ENCODE results near the gene PRKCA.

The PRKCA gene

DNA sequence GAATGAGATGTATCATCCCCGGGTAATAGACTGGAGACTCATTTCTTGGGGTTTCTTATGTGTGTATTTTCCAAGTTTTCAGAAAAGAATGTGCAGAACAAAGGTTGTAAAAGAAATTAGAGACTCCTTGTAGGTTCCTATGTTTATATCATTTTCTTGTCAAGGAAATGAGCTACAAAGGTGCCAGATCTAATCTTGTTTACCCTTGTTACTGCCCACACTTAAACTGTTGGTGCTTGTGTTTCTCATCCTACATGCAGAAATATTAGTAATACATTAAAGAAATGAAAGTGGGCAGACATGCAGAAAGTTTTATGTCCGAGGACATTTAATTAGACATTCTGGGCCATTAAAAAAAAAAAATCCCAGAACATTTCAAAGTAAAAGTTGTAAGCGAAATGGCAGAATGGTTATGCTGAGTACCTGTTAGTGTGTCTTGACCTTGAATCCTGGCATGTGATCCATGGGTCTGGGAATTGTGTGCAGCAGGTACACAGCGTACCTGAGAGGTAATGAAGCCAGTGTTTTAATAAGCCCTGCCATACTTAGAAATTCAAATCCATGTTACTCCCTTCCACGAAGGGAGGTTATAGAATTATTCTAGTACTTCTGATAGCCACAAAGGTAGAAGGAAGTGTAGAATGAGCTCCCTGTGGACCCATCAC, 469.9 kb downstream of the PRKCA start:
- no peak for DNase-seq (ENCODE audit: low read depth in 3 of 3)

DNA sequence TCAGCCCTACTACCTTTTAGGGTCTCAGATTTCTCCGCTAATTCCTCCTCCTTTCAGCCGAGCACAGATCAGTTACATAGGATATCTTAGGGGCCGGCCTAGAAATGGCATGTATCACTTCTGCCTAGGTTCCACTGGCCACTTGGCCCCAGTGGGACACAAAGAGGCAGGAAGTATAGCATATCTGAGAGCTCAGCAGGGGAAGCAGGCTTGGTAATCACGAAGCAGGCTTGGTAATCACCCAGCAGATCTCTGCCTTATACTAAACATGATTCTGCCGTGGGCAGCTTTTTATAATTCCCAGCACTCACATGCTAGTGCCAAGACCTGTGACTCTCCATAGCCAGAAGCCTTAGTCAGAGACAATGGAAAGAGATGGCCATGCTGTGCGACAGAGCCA, 472.9 kb downstream of the PRKCA start:
- no peak for DNase-seq (ENCODE audit: low read depth in 3 of 3)

DNA sequence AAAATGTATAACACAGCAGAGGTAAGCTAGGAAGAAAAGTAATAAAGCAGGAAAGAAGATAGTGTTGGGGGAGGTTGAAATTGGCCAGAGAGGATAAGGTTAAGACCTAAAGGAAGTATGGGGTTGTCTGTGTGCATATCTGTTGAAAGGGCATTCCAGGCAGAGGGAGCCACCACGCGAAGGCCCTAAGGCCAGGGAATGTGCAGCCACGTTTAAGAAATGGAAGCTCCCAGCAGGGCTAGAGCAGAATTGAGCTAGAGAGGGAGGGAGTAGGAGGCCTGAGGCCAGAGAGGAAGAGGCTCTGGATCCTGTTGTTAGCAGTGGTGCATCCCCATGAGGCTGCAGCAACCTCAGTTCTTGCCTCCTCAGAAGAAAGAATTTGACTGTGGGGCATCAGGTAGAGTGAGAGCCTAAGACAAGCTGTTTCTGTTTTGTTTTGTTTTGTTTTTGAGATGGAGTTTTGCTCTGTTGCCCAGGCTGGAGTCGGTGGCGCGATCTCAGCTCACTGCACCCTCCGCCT, 473.5 kb downstream of the PRKCA start:
- no peak for DNase-seq (ENCODE audit: low read depth in 3 of 3)

DNA sequence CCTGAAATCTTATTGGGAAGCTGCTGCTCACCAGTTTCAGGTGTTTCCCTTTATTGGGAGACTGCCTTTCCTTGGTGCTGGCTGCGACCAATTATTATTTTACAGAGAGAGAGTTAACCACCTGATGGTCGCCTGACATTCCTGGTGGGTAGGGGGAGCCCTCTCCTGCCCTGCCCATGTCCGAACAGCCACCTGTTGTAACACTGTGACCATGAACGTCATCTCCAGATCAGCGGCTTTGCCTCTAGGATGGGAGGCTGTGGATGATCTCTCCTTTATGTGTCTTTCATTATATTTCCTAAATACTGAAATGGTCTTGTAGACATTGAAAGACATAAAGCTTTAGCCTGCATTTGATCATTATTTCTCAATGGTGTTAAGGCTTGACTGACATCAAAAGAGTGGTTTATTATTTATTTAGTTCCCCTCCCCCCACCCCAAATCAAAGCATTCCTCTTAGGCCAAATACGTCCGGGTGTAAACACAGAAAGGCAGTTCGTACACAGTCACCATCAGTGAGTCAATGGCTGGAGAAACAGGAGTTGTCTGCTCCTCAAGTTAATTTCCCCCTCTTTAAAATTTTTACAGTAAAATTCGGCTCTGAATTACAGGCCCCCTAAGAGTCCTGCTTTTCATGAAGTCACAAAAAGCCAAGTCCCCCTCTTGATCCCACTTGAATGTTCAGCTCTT, 474.7 kb downstream of the PRKCA start:
- DNase-seq (ENCODE audit: low read depth in 3 of 3): no peak

DNA sequence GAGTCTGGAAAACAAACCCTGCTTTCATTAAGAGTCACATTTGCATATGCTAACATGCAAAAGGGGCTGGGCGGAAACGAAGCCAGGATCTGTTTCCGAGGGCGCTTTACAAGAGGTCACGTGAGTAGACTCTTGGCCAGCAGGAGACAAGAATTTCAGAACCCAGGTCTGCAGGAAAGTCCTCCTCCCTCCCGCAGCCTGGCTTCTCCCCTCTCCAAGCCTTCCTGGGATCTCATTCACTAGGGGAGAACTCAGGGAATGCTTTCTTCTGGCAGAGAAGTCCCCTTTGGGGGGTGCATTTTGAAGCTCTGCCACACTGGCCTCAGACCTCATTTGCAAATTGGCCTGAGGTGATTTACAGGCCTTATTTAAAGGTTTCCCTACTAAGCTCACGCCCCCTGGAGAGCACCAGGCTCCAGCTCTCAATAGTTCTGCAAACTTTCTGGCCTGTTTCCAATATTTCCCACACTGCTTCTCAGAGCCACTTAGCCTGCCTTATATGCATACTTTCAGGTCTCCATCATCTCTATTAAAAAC, 475.3 kb downstream of the PRKCA start:
- no peak for DNase-seq (ENCODE audit: low read depth in 3 of 3)

DNA sequence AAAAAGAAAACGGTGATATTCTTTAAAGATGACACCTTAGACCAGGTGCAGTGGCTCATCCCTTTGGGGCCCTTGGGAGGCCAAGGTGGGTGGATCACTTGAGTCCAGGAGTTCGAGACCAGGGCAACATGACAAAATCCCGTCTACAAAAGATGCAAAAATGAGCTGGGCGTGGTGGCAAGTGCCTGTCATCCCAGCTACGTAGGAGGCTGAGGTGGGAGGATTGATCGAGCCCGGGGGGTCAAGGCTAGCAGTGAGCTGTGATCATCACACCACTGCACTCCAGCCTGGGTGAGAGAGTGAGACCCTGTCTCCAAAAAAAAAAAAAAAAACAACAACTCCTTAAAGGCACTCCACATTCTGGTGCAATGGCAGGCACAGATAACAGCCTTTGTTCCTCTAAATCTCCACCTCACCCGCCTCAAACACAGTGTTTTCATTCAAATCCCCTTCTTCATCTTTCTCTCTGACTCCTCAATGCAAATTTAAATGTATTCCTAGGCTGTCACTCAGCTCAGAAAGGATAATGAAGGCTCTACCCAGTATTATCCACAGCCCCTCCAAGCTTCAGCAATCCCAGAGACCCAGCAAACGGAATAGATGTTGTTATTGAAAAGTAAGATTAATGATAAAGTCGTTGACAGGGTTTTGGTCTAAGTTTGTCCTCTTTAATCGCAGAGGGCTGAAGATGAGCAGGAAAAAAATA, 476.3 kb downstream of the PRKCA start:
- DNase-seq (ENCODE audit: low read depth in 3 of 3): no peak

DNA sequence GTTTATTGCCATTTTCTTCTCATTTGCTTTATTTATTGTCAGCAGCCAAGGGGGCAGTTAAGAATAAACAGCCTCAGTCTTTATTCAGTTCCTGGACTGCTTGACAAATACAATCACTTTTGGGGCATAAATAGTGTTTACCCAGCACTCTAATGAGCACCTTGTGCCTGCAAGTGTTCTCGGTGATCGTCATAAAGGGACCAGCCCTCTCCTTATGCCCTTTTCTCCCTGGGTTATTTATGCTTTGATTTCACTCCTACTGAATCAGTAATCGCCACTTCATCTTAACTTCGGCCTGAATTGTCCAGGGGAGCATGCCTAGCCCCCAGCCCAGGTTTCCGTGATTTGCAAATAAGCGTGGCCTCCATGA, 476.8 kb downstream of the PRKCA start:
- no peak for DNase-seq (ENCODE audit: low read depth in 3 of 3)

DNA sequence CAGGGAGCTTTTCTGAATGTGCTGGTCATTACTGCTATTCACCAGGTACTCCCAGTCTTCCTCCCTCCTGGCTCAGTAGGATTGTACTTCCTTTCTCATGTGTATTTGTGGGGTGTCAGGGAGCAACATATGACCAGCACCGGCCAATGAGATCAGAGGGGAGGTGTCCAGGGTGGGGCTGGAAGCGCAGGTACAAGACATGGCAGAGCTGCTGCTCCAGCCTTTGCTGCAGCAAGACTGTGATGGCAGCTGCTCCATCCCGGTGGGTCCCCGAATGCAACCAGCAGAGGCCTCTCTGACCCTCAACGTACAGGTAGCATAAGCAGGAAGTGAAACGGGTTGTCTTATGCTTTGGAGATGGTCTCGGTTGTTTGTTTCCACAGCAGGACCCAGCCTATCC, 478.7 kb downstream of the PRKCA start:
- DNase-seq (ENCODE audit: low read depth in 3 of 3): no peak

DNA sequence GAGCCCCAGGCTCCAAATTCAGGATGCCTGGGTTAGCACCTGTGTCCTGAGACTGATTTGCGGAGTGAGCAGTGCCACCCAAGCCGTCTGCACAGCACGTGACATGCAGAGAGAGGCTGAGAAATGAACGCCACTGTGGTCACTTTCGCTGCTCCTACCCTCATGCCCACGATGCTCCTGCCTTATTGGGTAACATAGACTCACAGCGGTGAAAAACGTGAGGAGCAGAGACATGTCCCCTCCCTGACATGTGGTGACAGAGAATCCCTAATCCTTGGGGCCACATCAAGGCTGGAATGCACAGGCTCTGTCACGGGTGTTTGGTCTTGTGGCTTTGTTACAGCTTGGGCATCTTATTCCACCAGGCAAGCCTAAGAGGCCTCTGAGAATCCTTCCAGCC, 480.4 kb downstream of the PRKCA start:
- DNase-seq (ENCODE audit: low read depth in 3 of 3): no peak

DNA sequence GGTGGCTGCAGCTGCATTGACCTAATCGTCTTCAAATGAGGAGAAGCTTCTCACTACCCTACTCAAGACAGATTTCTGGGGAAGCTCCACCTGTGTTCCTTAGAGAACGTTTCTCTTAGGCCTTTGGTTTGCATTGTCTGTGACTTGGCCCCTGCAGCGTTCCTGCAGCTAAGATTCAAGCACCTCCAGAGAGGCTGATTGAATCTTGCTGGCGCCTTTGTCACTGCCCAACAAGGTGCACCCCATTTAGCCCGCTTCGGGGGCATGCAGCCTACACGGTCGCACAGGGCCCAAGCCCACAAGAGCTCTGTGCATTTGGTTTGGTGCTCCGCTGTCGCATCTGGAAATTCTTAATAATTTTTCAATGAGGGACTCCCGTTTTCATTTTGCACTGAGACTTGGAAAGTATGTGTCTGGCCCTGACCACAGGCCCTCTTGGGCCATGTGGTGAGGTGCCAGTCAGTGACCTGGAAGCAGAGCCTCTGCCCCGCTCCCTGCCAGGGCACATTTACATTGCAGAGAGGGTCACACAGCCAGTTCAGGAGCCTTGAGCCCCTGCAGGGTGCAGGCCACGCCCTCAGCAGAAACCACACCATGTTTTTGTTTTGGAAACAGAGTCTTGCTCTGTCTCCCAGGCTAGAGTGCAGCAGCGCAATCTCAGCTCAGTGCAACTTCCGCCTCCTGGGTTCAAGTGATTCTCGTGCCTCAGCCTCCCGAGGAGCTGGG, 481.4 kb downstream of the PRKCA start:
- DNase-seq (ENCODE audit: low read depth in 3 of 3): no peak

DNA sequence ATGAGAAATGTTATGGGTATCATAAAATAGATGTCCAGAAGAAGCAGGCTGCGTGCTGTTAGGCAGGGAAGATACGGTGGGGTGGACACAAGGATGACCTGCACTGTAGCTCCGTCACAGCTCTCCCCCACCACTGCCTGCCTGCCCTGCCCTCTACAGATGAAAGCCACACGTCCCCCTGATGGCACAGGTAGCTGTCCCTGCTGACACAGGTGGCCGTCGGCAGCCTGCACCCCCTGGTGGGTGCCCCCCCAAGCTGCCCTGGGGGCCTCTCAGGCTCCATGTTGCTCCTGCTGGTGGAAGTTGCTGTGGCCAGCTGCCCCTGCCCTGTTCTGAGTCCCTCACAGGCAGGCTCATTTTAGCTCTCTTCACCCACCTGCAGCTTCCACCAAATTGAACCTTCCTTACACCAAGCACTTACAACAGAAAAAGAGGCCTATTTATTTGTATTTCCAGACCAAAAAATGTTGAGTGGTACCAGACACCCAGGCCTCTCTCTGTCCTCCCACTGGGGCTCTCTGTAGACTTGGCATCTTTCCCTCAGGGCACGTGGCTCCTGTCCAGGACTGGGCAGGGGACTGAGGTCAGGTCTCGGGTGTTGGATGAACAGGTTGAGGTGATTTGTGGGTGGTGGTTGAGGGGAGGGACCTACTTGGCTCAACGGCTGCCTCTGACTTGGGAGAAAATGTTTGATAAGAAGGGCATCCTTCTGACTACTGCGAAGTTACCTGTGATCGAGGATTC, 482.4 kb downstream of the PRKCA start:
- no peak for DNase-seq (ENCODE audit: low read depth in 3 of 3)

DNA sequence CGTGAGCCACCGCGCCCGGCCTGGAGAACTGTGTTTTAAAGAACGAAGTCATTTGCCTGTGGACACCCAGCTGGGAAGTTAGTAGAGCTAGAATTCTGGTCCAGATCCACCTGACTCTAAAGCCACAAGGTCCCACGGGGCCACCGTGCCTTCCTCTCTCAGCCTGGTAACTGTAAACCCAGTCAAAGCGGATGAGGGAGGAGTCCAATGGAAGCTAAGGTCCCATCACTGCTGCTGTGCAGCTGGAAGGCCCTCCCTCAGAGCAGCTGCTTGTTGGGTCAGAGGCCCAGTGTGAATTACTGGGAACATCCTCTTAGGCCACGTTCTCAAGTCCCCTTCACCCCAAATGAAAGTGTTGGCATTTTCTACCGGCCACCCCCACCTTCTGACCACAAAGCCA, 483.7 kb downstream of the PRKCA start:
- no peak for DNase-seq (ENCODE audit: low read depth in 3 of 3)

DNA sequence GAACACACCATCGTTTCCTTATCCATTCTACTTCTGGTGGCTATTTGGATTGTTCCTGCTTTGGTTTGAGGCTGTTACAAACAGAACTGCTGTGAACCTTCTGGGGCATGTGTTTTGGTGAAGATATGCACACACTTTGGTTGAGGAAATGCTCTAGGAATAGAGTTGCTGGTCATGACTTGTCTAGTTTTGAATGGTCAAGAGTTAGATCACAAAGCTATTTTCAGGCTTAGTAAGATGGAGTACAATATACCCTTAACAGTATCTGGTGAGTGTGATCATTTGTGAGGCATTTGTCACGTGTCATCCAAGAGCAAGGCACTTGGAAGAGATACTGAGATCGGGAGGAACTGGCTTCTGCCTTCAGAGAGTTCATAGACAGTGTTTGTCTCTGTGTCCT, 485.5 kb downstream of the PRKCA start:
- no peak for DNase-seq (ENCODE audit: low read depth in 3 of 3)

DNA sequence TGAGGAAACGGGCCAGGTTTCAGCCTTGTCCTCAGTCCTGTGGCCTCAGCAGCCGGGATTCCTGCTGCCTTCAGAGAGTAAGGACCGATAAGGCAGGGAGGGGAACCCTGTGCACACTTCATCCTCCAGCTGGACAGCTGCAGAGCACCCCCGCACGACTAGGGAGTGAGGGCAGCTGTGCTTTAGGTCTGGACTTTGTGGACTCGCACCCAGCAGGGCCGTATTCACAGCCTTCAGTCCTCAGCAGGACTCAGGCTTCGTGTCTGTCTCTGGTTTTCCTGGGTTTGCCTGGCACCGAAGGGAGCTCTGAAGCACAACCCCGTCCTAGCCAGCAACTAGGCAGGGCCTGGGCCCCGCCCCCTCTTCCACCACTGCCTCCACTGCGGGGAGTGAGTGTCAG, 486.7 kb downstream of the PRKCA start:
- no peak for DNase-seq (ENCODE audit: low read depth in 3 of 3)

DNA sequence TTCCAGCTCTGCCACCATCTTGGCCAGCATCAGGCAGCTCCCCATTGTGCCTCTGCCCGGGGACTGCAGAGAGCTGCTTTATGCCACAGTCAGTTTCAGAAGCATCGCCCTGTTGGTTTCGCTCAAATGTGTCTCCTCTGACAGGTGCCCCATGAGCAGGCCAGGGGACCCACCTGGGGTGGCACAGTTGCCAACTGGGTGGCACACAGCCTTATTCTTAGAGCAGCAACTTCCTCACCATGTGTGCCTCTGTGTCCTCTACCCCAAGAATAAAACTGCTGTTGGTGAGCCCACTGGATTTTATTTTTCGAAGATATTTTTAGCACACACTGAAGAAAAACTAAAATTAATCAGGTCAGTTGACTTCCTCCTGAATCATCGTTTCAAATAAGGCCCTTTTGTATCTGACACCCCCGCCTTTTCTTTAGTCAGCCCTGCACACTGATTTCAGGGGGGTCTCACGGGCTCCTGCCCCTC, 487.6 kb downstream of the PRKCA start:
- DNase-seq (ENCODE audit: low read depth in 3 of 3): no peak

DNA sequence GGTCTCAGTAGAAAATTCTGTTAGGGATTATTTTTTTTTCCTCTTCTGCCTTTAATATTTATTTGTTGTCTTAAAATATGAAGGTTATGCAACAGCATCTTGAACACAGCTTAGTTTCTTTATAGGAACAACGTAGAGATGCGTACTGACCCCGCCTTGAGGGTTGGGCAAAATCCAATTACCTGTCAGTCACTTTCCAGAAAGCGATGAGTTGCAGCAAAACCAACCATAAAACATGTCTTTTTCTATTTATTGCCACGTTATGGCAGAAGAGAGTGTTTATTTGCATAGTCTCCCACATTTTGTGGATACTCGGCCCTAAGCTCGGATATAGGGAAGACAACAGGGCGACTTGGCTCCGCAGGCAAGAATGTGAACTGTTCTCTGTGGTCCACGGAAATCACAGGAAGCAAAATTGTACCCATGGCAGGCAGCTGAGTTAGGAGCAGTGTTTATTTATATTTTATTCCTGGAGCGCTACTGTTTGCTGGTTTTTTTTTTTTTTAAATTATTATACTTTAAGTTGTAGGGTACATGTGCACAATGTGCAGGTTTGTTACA, 488.2 kb downstream of the PRKCA start:
- DNase-seq (ENCODE audit: low read depth in 3 of 3): no peak

DNA sequence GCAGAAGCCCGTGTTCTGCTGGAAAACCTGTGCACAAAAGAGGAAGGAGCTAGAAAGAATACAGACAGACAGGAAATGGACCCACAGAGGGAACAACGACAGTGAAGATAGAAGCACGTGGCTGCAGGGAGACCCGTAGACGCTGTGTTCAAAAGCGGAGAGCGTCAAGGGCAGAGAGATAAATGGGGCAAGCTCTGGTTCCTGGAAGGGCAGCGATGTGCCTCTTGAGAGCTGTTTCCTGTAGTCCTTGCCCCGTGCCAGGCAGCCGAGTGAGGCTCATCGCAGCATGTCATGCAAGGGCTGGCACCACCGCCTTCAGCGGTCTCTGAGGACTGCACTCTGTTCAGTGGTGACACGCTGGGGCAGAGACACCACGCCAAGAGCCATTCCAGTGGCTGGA, 488.9 kb downstream of the PRKCA start:
- no peak for DNase-seq (ENCODE audit: low read depth in 3 of 3)

DNA sequence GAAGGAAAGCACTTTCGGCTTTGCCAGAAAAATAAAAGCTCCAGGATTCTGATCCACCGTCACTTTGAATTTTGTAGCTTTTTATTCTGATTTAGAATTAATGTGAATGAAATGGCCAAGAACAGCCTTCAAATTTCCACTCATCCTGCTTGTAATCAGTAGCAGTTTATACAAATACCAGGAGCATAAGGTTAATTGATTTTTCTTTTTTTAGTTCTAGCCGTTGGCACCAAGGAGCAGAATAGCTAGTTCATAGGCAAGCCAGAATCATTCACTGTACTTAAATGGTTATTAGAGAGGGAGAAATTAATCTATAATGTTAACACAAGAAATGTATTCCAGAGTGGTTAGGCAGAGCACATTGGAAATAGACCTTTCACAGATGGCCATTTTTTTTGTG, 491.4 kb downstream of the PRKCA start:
- DNase-seq (ENCODE audit: low read depth in 3 of 3): no peak

DNA sequence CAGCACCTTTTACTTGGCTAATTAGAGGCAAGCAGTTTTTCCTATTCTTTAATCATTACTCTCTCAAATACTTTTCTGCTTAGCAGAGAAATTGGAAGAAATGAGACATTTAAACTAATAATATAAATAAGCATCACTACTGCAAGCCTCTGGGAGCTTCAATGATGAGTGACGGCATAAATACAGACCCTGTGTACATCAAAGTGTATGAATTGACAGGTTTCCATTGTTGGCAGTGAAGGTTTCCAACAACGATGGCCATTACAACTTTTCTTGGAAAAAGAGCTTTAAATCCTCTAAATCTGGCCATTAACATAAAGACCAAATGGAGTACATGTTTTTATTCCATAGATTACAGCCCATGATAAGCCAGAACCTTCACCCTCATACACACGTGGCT, 493.1 kb downstream of the PRKCA start:
- DNase-seq (ENCODE audit: low read depth in 3 of 3): no peak

DNA sequence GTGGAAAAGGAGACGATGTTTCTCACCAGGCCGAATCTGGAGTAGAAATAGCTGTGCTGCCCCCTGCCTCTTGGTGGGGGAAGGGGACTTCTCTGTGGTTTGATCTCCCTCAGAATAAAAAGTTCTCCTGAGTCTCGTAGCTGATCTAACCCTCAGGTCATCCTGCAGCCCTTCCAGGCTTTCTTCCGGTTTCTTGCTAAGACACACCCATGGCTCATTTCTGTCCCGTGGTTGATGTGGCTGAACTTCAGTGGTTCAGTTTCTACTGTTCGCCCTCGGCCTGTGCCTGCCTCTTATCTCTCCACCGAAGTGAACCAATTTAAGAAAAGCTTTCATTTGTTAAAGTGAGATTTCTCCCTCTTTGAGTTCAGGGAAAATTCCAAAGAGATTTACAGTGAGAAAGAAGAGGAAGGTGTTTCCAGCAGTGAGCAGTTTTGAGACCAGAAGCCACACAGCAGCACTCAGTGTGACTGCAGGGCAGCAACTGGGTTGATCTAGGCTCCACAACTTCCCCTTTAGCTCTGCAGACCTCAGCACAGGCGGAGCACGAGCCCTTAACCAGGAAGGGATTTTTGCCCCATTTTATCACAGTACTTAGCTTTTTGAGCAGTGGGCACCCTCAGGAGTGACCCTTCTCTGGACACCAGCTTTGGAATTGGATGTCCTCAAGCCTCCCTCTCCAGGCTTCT, 497.6 kb downstream of the PRKCA start:
- DNase-seq (ENCODE audit: low read depth in 3 of 3): no peak
